Glutamatergic neuron (in vitro differentiated cells): ENCODE measurements around the gene UBXN11. TPM values are rescaled to one million over a fixed set of nuclear protein-coding genes. Genes with fewer than 3 reads are reported as not detected.
"Not testable (repeated sequence)": the region's sequence is repeated elsewhere in the genome, so short reads cannot be mapped to it uniquely, and the experiment has no call there.

ENCODE experiments used
- DNase-seq: peaks from one replicate; pipeline ENCODE4 v3.0.0; 2022
- H3K27ac Mint-ChIP-seq: one replicate; pipeline ENCODE4 v1.8.0; 2020; ENCODE audit warnings: mild to moderate bottlenecking, mixed read lengths, inconsistent platforms; ENCODE audit not compliant: unreplicated experiment
- H3K27me3 Mint-ChIP-seq: one replicate; pipeline ENCODE4 v1.8.0; 2020; ENCODE audit warnings: mild to moderate bottlenecking, moderate library complexity, mixed read lengths, inconsistent platforms; ENCODE audit not compliant: unreplicated experiment
- H3K36me3 Mint-ChIP-seq: one replicate; pipeline ENCODE4 v1.8.0; 2020; ENCODE audit warnings: mild to moderate bottlenecking, mixed read lengths, inconsistent platforms; ENCODE audit not compliant: unreplicated experiment
- H3K4me1 Mint-ChIP-seq: one replicate; pipeline ENCODE4 v1.8.0; 2020; ENCODE audit warnings: mild to moderate bottlenecking, low read depth, mixed read lengths, inconsistent platforms; ENCODE audit not compliant: unreplicated experiment
- H3K4me3 Mint-ChIP-seq: one replicate; pipeline ENCODE4 v1.8.0; 2020; ENCODE audit warnings: mild to moderate bottlenecking, mixed read lengths, inconsistent platforms; ENCODE audit not compliant: unreplicated experiment
- H3K9me3 Mint-ChIP-seq: one replicate; pipeline ENCODE4 v1.8.0; 2020; ENCODE audit warnings: mild to moderate bottlenecking, moderate library complexity, mixed read lengths, inconsistent platforms; ENCODE audit not compliant: unreplicated experiment
- CTCF ChIP-seq: fragments of 200-600 bp; sonication (generic); IDR thresholded peaks from one replicate; pipeline ENCODE4 v1.5.0; 2021; ENCODE audit not compliant: partially characterized antibody, unreplicated experiment
- total RNA-seq: library from RNA; stranded (reverse); fragmentation: NEBNext Ultra II Directional; extraction: Animal tissue kit (Norgen Biotek cat#: 25700); gene quantifications from one replicate; pipeline ENCODE4 v1.2.1, GENCODE V29; 2021; ENCODE audit not compliant: unreplicated experiment

UBXN11 gene
- total RNA-seq, 1 donor from 2014 or later, result 11.4 TPM

DNA sequence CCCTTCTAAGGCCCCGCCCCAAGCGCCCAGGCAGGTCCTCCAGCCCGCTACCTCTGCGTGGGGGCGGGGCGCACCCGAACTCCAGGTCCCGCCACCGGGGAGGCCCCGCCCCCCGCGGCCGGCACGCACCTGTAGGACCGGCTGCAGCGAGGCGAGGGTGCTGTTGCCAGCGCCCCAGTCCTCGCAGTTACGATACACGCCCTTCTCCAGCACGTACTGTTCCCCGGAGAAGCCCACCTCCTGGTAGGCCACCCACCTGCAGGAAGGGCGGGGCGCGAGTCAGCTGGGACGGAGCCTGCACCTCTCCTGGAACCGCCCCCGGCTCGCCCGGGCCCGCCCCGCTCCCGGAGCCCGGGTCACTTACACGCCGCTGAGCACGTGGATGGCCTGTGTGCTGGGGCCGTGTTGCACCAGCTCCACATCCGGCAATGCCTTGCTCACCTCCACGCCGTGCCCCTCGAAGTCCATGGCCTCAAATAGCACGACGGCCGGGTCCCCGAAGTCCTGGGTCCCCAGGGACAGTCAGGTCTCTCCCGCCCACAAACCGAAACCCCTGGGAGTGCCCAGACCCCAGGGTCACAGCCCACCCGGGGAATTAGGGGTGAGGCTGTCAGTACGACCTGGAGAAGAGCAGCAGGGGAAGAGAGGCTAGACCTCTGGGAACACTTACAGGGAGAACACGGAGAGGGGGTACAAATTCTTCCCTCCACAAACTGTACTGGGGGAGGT is 30.2 kb upstream of the UBXN11 start:
- no peak overlapping the region for H3K27ac Mint-ChIP-seq
- TF ChIP-seq CTCF, result no peak
- H3K36me3 Mint-ChIP-seq, result no peaks in the 10 kb centered on the region
- peak overlapping the region; percentile 42 for H3K4me3 Mint-ChIP-seq
- peaks cover 5% of the 10 kb centered on the region for H3K27me3 Mint-ChIP-seq
- H3K4me1 Mint-ChIP-seq, result no peaks in the 10 kb centered on the region
- DNase-seq, result peak; percentile 74
- H3K9me3 Mint-ChIP-seq, result no peaks in the 10 kb centered on the region

DNA sequence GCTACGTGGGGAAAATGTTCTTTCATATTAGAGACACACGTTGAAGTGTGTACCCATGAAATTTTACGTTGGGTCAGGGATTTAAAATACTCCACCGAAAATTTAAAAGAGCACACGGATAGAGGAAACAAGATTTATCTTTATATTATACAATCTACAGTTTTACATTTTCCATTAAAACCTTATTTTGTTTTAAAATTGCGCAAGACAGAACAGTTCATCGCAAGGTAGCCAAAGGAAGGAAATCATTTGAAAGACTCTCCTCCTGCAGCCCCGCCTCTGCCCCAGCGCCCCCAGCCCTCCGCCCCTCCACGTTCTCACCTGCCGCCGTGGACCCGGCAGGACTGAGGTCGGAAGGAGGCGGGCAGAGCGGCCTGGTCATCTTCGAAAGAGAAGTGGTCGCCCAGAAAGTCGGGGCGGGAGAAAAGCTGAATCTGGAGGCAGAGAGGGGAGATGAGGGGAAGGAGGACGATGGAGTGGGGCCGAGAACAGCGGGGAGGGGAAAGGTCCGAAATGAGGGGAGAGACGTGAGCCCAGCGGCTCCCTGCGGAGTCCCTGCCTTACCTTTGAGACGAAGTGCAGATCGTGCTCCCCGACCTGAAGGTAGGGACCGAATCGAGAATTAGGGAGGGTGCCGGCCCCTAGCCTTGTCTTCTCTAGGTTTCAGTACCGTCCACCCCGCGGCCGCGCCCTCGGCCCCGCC is 29.5 kb upstream of the UBXN11 start:
- DNase-seq, result no peak
- H3K9me3 Mint-ChIP-seq, result no peaks in the 10 kb centered on the region
- H3K4me3 Mint-ChIP-seq, result peak overlapping the region; percentile 91
- H3K4me1 Mint-ChIP-seq, result no peaks in the 10 kb centered on the region
- TF ChIP-seq CTCF, result no peak
- no peak overlapping the region for H3K27ac Mint-ChIP-seq
- peaks cover 5% of the 10 kb centered on the region for H3K27me3 Mint-ChIP-seq
- no peaks in the 10 kb centered on the region for H3K36me3 Mint-ChIP-seq

DNA sequence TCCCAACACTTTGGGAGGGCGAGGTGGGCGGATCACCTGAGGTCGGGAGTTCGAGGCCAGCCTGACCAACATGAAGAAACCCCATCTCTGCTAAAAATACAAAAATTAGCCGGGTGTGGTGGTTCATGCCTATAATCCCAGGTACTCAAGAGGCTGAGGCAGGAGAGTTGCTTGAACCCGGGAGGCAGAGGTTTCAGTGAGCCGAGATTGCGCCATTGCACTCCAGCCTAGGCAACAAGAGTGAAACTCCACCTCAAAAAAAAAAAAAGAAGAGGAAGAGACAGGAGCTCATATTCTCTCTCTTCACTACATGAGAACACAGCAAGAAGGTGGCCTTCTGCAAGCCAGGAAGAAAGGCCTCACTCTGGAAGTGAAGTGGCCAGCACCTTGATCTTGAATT is 26.9 kb upstream of the UBXN11 start:
- H3K4me3 Mint-ChIP-seq, H3K4me1 Mint-ChIP-seq, DNase-seq, H3K27me3 Mint-ChIP-seq, H3K36me3 Mint-ChIP-seq, H3K27ac Mint-ChIP-seq, H3K9me3 Mint-ChIP-seq: not testable (repeated sequence)

DNA sequence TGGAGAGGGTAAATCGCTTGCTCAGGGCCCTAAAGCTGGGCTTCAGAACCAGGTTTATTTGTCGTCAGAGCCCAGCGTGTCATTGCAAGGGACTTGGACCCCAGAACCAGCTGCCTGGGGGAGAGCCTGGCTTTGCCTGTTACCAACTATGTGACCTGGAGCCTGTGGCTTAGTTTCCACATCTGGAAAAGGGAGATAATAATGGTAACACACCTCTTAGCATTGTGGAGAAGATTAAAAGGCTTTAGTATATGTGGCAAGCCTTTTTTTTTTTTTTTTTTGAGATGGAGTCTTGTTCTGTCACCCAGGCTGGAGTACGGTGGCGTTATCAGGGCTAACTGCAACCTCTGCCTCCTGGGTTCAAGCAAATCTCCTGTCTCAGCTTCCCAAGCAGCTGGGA is 23.8 kb upstream of the UBXN11 start:
- H3K36me3 Mint-ChIP-seq, result no peaks in the 10 kb centered on the region
- H3K27me3 Mint-ChIP-seq, result peaks cover 1% of the 10 kb centered on the region
- no peak overlapping the region for H3K4me3 Mint-ChIP-seq
- DNase-seq, result no peak
- no peak overlapping the region for H3K27ac Mint-ChIP-seq
- H3K4me1 Mint-ChIP-seq, result no peaks in the 10 kb centered on the region
- TF ChIP-seq CTCF, result no peak
- no peaks in the 10 kb centered on the region for H3K9me3 Mint-ChIP-seq

DNA sequence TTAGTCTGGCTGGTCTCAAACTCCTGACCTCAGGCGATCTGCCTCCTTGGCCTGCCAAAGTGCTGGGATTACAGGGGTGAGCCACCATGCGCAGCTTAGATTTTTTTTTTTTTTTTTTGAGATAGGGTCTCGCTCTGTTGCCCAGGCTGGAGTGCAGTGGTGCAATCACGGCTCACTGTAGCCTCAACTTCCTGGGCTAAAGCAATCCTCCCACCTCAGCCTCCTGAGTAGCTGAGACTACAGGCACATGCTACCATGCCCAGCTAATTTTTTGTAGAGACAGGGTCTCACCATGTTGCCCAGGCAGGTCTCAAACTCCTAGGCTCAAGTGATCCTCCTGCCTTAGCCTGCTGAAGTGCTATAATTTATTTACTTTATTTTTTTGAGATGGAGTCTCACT is 22.9 kb upstream of the UBXN11 start:
- DNase-seq, H3K36me3 Mint-ChIP-seq, H3K4me3 Mint-ChIP-seq, H3K4me1 Mint-ChIP-seq, H3K27me3 Mint-ChIP-seq, H3K27ac Mint-ChIP-seq, H3K9me3 Mint-ChIP-seq: not testable (repeated sequence)

- no peaks in the 10 kb centered on the region for H3K36me3 Mint-ChIP-seq
- H3K9me3 Mint-ChIP-seq, result no peaks in the 10 kb centered on the region
- no peak overlapping the region for H3K27ac Mint-ChIP-seq
- H3K4me1 Mint-ChIP-seq, result no peaks in the 10 kb centered on the region
- no peak overlapping the region for H3K4me3 Mint-ChIP-seq
- peaks cover 3% of the 10 kb centered on the region for H3K27me3 Mint-ChIP-seq
- no peak for DNase-seq
- no peak for TF ChIP-seq CTCF
Measured at GRCh38 chr1:26328597-26328996, 22.2 kb upstream of the UBXN11 start.
